CD8-positive, alpha-beta memory T cell (primary cell): ENCODE measurements around the gene AXIN1. TPM values are rescaled to one million over a fixed set of nuclear protein-coding genes. Genes with fewer than 3 reads are reported as not detected.
A peak's percentile ranks its signal among the peaks of the same experiment; 100 is the strongest.

Experiments
- CTCF ChIA-PET: fragments of 350-600 bp; sonication (Branson Sonifier 250); formaldehyde crosslinking; loops from one replicate; lab custom pipeline; 2021; ENCODE audit warnings: antibody characterized with exemption; lab: Charles Lee
- POLR2A ChIA-PET: fragments of 350-600 bp; sonication (Branson Sonifier 250); formaldehyde crosslinking; loops from one replicate; lab custom pipeline; 2021; ENCODE audit warnings: antibody characterized with exemption; lab: Charles Lee
- DNase-seq, 5 donors: peaks; one replicate each; pipeline versions ENCODE4 v3.0.0 to v3.0.0-alpha.2; 2020 to 2022; ENCODE audit warnings: mixed read lengths in 1 of 5
- H3K27ac ChIP-seq: one replicate; pipeline ENCODE4 v1.7.0; 2013; ENCODE audit warnings: low read depth, mild to moderate bottlenecking, low read length, moderate library complexity
- H3K27me3 ChIP-seq: 2 replicates; pipeline ENCODE4 v1.7.0; 2013; ENCODE audit warnings: low read length, mild to moderate bottlenecking; ENCODE audit not compliant: insufficient read depth, poor library complexity, severe bottlenecking
- H3K36me3 ChIP-seq: 2 replicates; pipeline ENCODE4 v1.7.0; 2013; ENCODE audit warnings: mild to moderate bottlenecking, low read length, moderate library complexity; ENCODE audit not compliant: insufficient read depth
- H3K4me1 ChIP-seq: 2 replicates; pipeline ENCODE4 v1.7.0; 2013; ENCODE audit warnings: mild to moderate bottlenecking, low read length, moderate library complexity; ENCODE audit not compliant: insufficient read depth
- H3K4me3 ChIP-seq: 2 replicates; pipeline ENCODE4 v1.7.0; 2013; ENCODE audit warnings: mild to moderate bottlenecking, low read length
- H3K9me3 ChIP-seq: 2 replicates; pipeline ENCODE4 v1.7.0; 2013; ENCODE audit warnings: mild to moderate bottlenecking, low read length
- H3K27ac Mint-ChIP-seq, 8 donors: one replicate each; pipeline ENCODE4 v1.8.0; 2020 to 2021; ENCODE audit warnings: mixed read lengths in 8 of 8, mild to moderate bottlenecking in 6 of 8, inconsistent platforms in 3 of 8, moderate library complexity in 3 of 8
- H3K27me3 Mint-ChIP-seq, 2 donors: one replicate each; pipeline ENCODE4 v1.8.0; 2020 to 2021; ENCODE audit warnings: mixed read lengths in 2 of 2, mild to moderate bottlenecking in 1 of 2, moderate library complexity in 1 of 2
- H3K36me3 Mint-ChIP-seq, 3 donors: one replicate each; pipeline ENCODE4 v1.8.0; 2020 to 2021; ENCODE audit warnings: mixed read lengths in 3 of 3, inconsistent platforms in 1 of 3, mild to moderate bottlenecking in 1 of 3
- H3K4me1 Mint-ChIP-seq, 3 donors: one replicate each; pipeline ENCODE4 v1.8.0; 2020 to 2021; ENCODE audit warnings: mixed read lengths in 3 of 3, inconsistent platforms in 1 of 3, mild to moderate bottlenecking in 1 of 3
- H3K4me3 Mint-ChIP-seq, 7 donors: one replicate each; pipeline ENCODE4 v1.8.0; 2020 to 2021; ENCODE audit warnings: mixed read lengths in 7 of 7, mild to moderate bottlenecking in 6 of 7, moderate library complexity in 4 of 7, inconsistent platforms in 2 of 7
- H3K9me3 Mint-ChIP-seq, 5 donors: one replicate each; pipeline ENCODE4 v1.8.0; 2020 to 2022; ENCODE audit warnings: mixed read lengths in 5 of 5, mild to moderate bottlenecking in 3 of 5, moderate library complexity in 2 of 5, inconsistent platforms in 1 of 5
- polyA plus RNA-seq: library from polyadenylated mRNA; unstranded; fragments of 300-500 nt; fragmentation: Illumina TruSeq; gene quantifications from one replicate; pipeline ENCODE4 v1.2.3, GENCODE V29; 2021
- total RNA-seq, 2 experiments: library from RNA; stranded (reverse); gene quantifications; one replicate each; pipeline ENCODE4 v1.2.3, GENCODE V29; 2021

Gene AXIN1
- total and polyA plus RNA-seq, 3 experiments from 2014 or later, result 6.9 to 26.3 (median 24.7) TPM

DNA sequence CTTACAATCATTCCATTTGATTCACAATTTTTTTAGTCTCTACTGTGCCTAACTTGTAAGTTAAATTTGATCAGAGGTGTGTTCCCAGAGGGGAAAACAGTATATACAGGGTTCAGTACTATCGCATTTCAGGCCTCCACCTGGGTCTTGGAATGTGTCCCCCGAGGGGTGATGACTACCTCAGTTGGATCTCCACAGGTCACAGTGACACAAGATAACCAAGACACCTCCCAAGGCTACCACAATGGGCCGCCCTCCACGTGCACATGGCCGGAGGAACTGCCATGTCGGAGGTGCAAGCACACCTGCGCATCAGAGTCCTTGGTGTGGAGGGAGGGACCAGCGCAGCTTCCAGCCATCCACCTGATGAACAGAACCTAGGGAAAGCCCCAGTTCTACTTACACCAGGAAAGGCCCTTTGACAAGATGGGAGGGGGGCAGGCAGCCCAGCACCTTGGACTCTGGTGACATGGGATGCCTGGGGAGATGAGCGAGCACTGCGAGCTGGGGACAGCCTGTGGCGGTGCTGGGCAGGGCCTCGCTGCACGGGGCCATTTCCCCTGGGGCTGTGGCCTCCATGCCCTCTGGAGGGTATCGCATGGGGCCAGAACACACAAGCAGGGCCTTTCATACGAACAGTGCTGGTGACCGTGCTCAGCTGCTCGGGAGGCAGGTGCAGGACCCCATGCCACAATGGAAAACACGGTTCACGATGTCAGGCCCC lies 35.6 kb downstream of the AXIN1 start:
- Histone ChIP-seq H3K4me1 (peaks cover 26% of the 10 kb centered on the region), H3K36me3 (peaks cover 40% of the 10 kb centered on the region), H3K27me3 (no peaks in the 10 kb centered on the region), H3K9me3 (no peaks in the 10 kb centered on the region), H3K4me3 (no peak overlapping the region), H3K27ac (no peak overlapping the region)
- CTCF ChIA-PET, result interaction anchor here (1.1 kb wide), 1 partner anchor 32 kb away, joined by 3 read pairs; no protein-coding TSS in a partner anchor
- Mint-ChIP-seq H3K4me3 (no peak overlapping the region), H3K4me1 (peaks cover 41 to 60% (median 42%) of the 10 kb centered on the region in 3 donors), H3K36me3 (peaks cover 4 to 68% (median 4%) of the 10 kb centered on the region in 3 donors), H3K9me3 (no peaks in the 10 kb centered on the region), H3K27ac (peak overlapping the region in 2 of 8 donors; percentile 7 to 42), H3K27me3 (no peaks in the 10 kb centered on the region)
- no peak for DNase-seq
- POLR2A ChIA-PET, result no interaction called here

DNA sequence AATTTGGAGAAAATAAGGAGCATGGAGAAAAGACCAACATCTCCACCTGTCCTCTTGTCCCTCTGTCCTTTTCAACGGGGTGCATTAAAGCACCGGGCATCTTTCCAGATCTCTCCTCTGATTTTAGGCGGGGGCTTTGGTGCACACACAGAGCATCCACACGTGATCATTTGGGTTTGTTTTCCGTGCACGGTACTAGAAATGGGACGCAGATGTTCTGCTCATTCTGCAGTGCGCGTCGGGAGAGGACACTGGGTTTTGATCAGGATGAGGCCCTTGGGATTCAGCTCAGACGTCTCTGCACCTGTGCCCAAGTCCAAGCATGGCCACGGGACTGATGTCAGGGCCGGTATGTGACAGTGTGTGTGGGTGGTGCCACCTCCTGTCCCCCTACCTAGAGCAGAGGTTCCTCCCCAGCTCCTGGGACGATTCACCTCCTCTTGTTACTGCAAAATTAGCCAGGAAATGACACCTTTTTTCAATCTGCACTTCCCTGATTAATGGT lies 37.7 kb downstream of the AXIN1 start:
- Mint-ChIP-seq H3K4me1 (peaks cover 36 to 45% (median 36%) of the 10 kb centered on the region in 3 donors), H3K27me3 (no peaks in the 10 kb centered on the region), H3K27ac (peak overlapping the region in 6 of 8 donors; percentile 2 to 69 (median 42)), H3K36me3 (peaks cover 2 to 74% (median 4%) of the 10 kb centered on the region in 3 donors), H3K4me3 (no peak overlapping the region), H3K9me3 (no peaks in the 10 kb centered on the region)
- Histone ChIP-seq H3K4me3 (no peak overlapping the region), H3K27me3 (no peaks in the 10 kb centered on the region), H3K36me3 (peaks cover 41% of the 10 kb centered on the region), H3K9me3 (no peaks in the 10 kb centered on the region), H3K4me1 (peaks cover 15% of the 10 kb centered on the region), H3K27ac (no peak overlapping the region)
- DNase-seq, result no peak
- ChIA-PET POLR2A (no interaction called here), CTCF (no interaction called here)

DNA sequence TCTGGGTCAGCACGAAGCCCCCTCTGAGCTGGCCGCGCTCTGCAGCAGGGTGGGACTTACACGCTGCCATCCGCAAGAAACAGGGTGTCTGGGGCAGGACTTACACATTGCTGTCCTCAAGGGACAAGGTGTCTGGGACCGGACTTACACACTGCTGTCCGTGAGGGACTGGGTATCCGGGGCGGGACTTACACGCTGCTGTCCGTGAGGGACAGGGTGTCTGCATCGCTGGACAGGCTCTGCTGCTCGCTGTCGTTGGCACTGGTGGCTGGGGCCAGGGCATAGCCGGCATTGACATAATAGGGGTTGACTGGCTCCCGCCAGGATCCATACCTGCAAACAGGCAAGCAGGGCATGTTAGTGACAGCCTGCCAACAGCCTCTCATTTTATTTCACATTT lies 38.2 kb downstream of the AXIN1 start:
- Histone ChIP-seq H3K4me1 (peaks cover 15% of the 10 kb centered on the region), H3K4me3 (no peak overlapping the region), H3K9me3 (no peaks in the 10 kb centered on the region), H3K36me3 (peaks cover 39% of the 10 kb centered on the region), H3K27me3 (no peaks in the 10 kb centered on the region), H3K27ac (no peak overlapping the region)
- ChIA-PET CTCF (interaction anchor here (0.9 kb wide), 1 partner anchor 27 kb away, joined by 3 read pairs; no protein-coding TSS in a partner anchor), POLR2A (no interaction called here)
- no peak overlapping the region for H3K27ac Mint-ChIP-seq
- no peak overlapping the region for H3K4me3 Mint-ChIP-seq
- DNase-seq, result no peak
- peaks cover 2 to 74% (median 4%) of the 10 kb centered on the region in 3 donors for H3K36me3 Mint-ChIP-seq
- no peaks in the 10 kb centered on the region for H3K27me3 Mint-ChIP-seq
- peaks cover 36 to 45% (median 36%) of the 10 kb centered on the region in 3 donors for H3K4me1 Mint-ChIP-seq
- no peaks in the 10 kb centered on the region for H3K9me3 Mint-ChIP-seq

GRCh38 chr16:311725-312124 lies 40.8 kb downstream of the AXIN1 start:
- peaks cover 12% of the 10 kb centered on the region for H3K4me1 ChIP-seq
- H3K4me3 ChIP-seq, result no peak overlapping the region
- ChIA-PET POLR2A (no interaction called here), CTCF (no interaction called here)
- DNase-seq, result no peak
- H3K9me3 Mint-ChIP-seq, result no peaks in the 10 kb centered on the region
- H3K36me3 Mint-ChIP-seq, result peaks cover 2 to 74% (median 4%) of the 10 kb centered on the region in 3 donors
- H3K27ac ChIP-seq, result no peak overlapping the region
- no peaks in the 10 kb centered on the region for H3K27me3 Mint-ChIP-seq
- peaks cover 24 to 47% (median 39%) of the 10 kb centered on the region in 3 donors for H3K4me1 Mint-ChIP-seq
- peaks cover 24% of the 10 kb centered on the region for H3K36me3 ChIP-seq
- H3K9me3 ChIP-seq, result no peaks in the 10 kb centered on the region
- no peak overlapping the region for H3K4me3 Mint-ChIP-seq
- no peaks in the 10 kb centered on the region for H3K27me3 ChIP-seq
- peak overlapping the region in 2 of 8 donors; percentile 17 to 68 for H3K27ac Mint-ChIP-seq

DNA sequence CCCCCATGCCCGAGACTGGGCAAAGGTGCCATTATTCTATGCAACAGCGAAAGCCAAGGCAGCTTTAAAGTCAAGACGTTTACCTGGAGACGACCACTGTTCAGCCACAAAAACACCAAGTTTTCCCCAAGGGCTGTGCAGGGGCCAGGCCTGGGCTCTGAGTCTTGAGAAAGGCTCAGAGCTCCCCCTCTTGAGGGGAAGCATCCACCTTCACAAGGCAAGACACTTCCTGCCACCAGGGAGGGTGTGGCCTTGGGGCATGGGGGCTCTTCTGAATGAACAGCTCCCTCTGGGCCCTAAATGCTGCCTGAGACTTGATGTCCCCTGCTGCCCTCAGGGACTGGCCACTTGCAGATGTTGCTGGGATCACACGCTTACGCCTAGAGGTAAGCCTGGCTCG lies 43.0 kb downstream of the AXIN1 start:
- peak in 2 of 5 donors; percentile 35 to 55 for DNase-seq
- peaks cover 7 to 36% (median 29%) of the 10 kb centered on the region in 3 donors for H3K4me1 Mint-ChIP-seq
- no peaks in the 10 kb centered on the region for H3K27me3 Mint-ChIP-seq
- H3K4me3 ChIP-seq, result no peak overlapping the region
- peak overlapping the region in 6 of 8 donors; percentile 54 to 88 (median 84) for H3K27ac Mint-ChIP-seq
- ChIA-PET POLR2A (interaction anchor here (0.5 kb wide), 2 partner anchors 19 to 171 kb away, joined by 3 to 9 read pairs; partner anchors contain the start of gene NPRL3), CTCF (no interaction called here)
- H3K4me3 Mint-ChIP-seq, result peak overlapping the region in 4 of 7 donors; percentile 47 to 74 (median 55)
- H3K36me3 ChIP-seq, result peaks cover 24% of the 10 kb centered on the region
- H3K9me3 ChIP-seq, result no peaks in the 10 kb centered on the region
- peaks cover 0 to 75% (median 4%) of the 10 kb centered on the region in 3 donors for H3K36me3 Mint-ChIP-seq
- no peaks in the 10 kb centered on the region for H3K27me3 ChIP-seq
- H3K27ac ChIP-seq, result no peak overlapping the region
- H3K9me3 Mint-ChIP-seq, result no peaks in the 10 kb centered on the region
- H3K4me1 ChIP-seq, result peaks cover 12% of the 10 kb centered on the region

DNA sequence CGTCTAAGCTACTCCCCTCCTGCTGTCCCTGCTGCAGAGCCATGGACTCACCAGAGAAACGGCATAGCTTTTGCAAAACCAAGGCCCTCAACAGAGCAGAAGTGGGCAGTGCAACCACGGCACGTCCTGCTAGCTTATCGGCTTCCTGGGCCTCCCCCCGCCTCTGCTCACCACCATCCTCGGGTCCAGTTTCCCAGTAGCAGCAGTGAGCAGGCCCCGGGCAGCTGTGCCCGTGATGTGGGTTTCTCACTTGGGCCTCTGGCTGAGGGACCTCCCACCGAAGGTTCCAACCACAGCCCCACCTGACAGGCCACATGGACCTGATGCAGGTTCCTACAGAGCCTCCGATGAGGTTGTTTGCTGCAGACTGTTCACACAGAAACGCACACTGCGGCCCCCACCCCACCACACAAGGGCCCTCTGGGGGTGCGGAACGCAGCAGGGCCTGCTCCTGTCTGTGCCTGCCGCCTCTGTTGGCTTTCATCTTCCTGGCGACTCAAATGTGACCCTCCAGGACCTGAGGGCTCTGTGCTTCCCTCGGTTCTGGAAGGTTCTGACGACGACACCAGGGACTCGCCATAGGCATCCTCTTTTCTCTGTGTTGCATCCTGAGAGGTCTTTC lies 44.7 kb downstream of the AXIN1 start:
- no peaks in the 10 kb centered on the region for H3K9me3 ChIP-seq
- POLR2A ChIA-PET, result no interaction called here
- peaks cover 12% of the 10 kb centered on the region for H3K4me1 ChIP-seq
- Mint-ChIP-seq H3K9me3 (no peaks in the 10 kb centered on the region), H3K36me3 (peaks cover 0 to 73% (median 7%) of the 10 kb centered on the region in 3 donors), H3K4me3 (peak overlapping the region in 1 of 7 donors; percentile 13), H3K4me1 (peaks cover 7 to 32% (median 29%) of the 10 kb centered on the region in 3 donors), H3K27me3 (no peaks in the 10 kb centered on the region), H3K27ac (peak overlapping the region in 2 of 8 donors; percentile 51 to 87)
- CTCF ChIA-PET, result no interaction called here
- no peak overlapping the region for H3K27ac ChIP-seq
- DNase-seq, result peak in 1 of 5 donors; percentile 24
- H3K36me3 ChIP-seq, result peaks cover 9% of the 10 kb centered on the region
- H3K4me3 ChIP-seq, result no peak overlapping the region
- H3K27me3 ChIP-seq, result no peaks in the 10 kb centered on the region

GRCh38 chr16:306911-307370 lies 45.6 kb downstream of the AXIN1 start:
- H3K36me3 ChIP-seq, result peaks cover 9% of the 10 kb centered on the region

More at GRCh38 chr16:306911-307370, 45.6 kb downstream of the AXIN1 start:
- Mint-ChIP-seq H3K27me3 (no peaks in the 10 kb centered on the region), H3K4me3 (no peak overlapping the region), H3K27ac (no peak overlapping the region), H3K9me3 (no peaks in the 10 kb centered on the region), H3K36me3 (peaks cover 0 to 73% (median 7%) of the 10 kb centered on the region in 3 donors), H3K4me1 (peaks cover 7 to 32% (median 25%) of the 10 kb centered on the region in 3 donors)
- no peak for DNase-seq
- H3K4me3 ChIP-seq, result no peak overlapping the region
- no peaks in the 10 kb centered on the region for H3K27me3 ChIP-seq
- H3K27ac ChIP-seq, result no peak overlapping the region
- ChIA-PET CTCF (no interaction called here), POLR2A (interaction anchor here (0.6 kb wide), 1 partner anchor 181 kb away, joined by 3 read pairs; no protein-coding TSS in a partner anchor)
- H3K4me1 ChIP-seq, result peaks cover 12% of the 10 kb centered on the region
- no peaks in the 10 kb centered on the region for H3K9me3 ChIP-seq
